H1 (cell line): ENCODE results near the gene NELL2. TPM values are rescaled to one million over a fixed set of nuclear protein-coding genes. Genes with fewer than 3 reads are reported as not detected.
"Not testable (repeated sequence)": the region's sequence is repeated elsewhere in the genome, so short reads cannot be mapped to it uniquely, and the experiment has no call there.

Experiments
- CTCF ChIA-PET: fragments of 300-600 bp; sonication (Branson Sonifier 250); formaldehyde crosslinking; loops from one replicate; lab custom pipeline; 2021; ENCODE audit not compliant: partially characterized antibody; lab: Charles Lee
- POLR2A ChIA-PET: fragments of 300-600 bp; sonication (Branson Sonifier 250); formaldehyde crosslinking; loops from one replicate; lab custom pipeline; 2021; ENCODE audit warnings: inconsistent platforms; ENCODE audit not compliant: partially characterized antibody; lab: Charles Lee
- DNase-seq, 2 experiments: peaks; one replicate each; pipeline versions ENCODE4 v3.0.0 to v3.0.0-alpha.2; 2010 to 2022; ENCODE audit warnings: low spot score in 2 of 2, low read depth in 1 of 2, mixed read lengths in 1 of 2
- FAIRE-seq: peaks from 2 replicates; lab custom pipeline; 2011; peaks lifted over from hg19 to GRCh38; lab: Jason Lieb, UNC
- H2AFZ ChIP-seq: 2 replicates; pipeline ENCODE4 v1.8.1; 2012; ENCODE audit warnings: low read length, inconsistent platforms
- H2AK5ac ChIP-seq: 2 replicates; pipeline ENCODE4 v1.6.1; 2013; ENCODE audit warnings: low read depth, low read length
- H2BK120ac ChIP-seq: replicated peaks from 2 replicates; pipeline ENCODE3; 2013; ENCODE audit warnings: low read depth, low read length, inconsistent platforms
- H2BK12ac ChIP-seq: 2 replicates; pipeline ENCODE4 v1.6.1; 2013; ENCODE audit warnings: low read depth, low read length
- H2BK15ac ChIP-seq: 2 replicates; pipeline ENCODE4 v1.6.1; 2013; ENCODE audit warnings: low read length
- H2BK20ac ChIP-seq: 2 replicates; pipeline ENCODE4 v1.6.1; 2013; ENCODE audit warnings: low read length
- H2BK5ac ChIP-seq: 2 replicates; pipeline ENCODE4 v1.6.1; 2013; ENCODE audit warnings: low read depth, low read length
- H3K14ac ChIP-seq: 2 replicates; pipeline ENCODE4 v1.6.1; 2013; ENCODE audit warnings: inconsistent platforms; ENCODE audit not compliant: insufficient read length
- H3K18ac ChIP-seq: 2 replicates; pipeline ENCODE4 v1.6.1; 2013; ENCODE audit warnings: low read length; ENCODE audit errors: extremely low read depth
- H3K23ac ChIP-seq: 2 replicates; pipeline ENCODE4 v1.6.1; 2013; ENCODE audit warnings: inconsistent platforms; ENCODE audit not compliant: insufficient read length
- H3K23me2 ChIP-seq: 2 replicates; pipeline ENCODE4 v1.6.1; 2013; ENCODE audit warnings: low read depth, low read length
- H3K27ac ChIP-seq: 2 replicates; pipeline ENCODE4 v1.6.1; 2011; ENCODE audit warnings: low read depth, low read length, inconsistent platforms
- H3K27me3 ChIP-seq, 4 experiments: replicated peaks in 1 of 4; 1 replicate in 1 of 4; 2 replicates in 3 of 4; pipeline versions ENCODE4 v1.6.1 to v1.8.1; 2011 to 2013; ENCODE audit warnings: low read length in 3 of 4, mild to moderate bottlenecking in 3 of 4, inconsistent platforms in 2 of 4, mixed read lengths in 2 of 4, moderate library complexity in 1 of 4; ENCODE audit not compliant: control insufficient read depth in 3 of 4, insufficient read depth in 3 of 4; ENCODE audit errors: extremely low read depth in 1 of 4
- H3K36me3 ChIP-seq, 4 experiments: 2 replicates each; pipeline versions ENCODE4 v1.6.1 to v1.8.1; 2011 to 2013; ENCODE audit warnings: mild to moderate bottlenecking in 4 of 4, low read length in 3 of 4, moderate library complexity in 2 of 4, control low read depth in 1 of 4, inconsistent platforms in 1 of 4; ENCODE audit not compliant: insufficient read depth in 4 of 4, control insufficient read depth in 2 of 4
- H3K4ac ChIP-seq: replicated peaks from 2 replicates; pipeline ENCODE3; 2013; ENCODE audit warnings: low read length, low read depth, mixed read lengths, inconsistent platforms; ENCODE audit not compliant: insufficient read length
- H3K4me1 ChIP-seq, 4 experiments: replicated peaks in 1 of 4; 1 replicate in 1 of 4; 2 replicates in 3 of 4; pipeline versions ENCODE4 v1.6.1 to v1.8.1; 2011 to 2013; ENCODE audit warnings: low read length in 3 of 4, inconsistent platforms in 2 of 4, mixed read lengths in 1 of 4; ENCODE audit not compliant: insufficient read depth in 4 of 4, control insufficient read depth in 3 of 4
- H3K4me2 ChIP-seq, 2 experiments: 2 replicates each; pipeline versions ENCODE4 v1.6.1 to v1.8.1; 2011 to 2013; ENCODE audit warnings: low read depth in 2 of 2, low read length in 2 of 2, control low read depth in 1 of 2, inconsistent platforms in 1 of 2, mild to moderate bottlenecking in 1 of 2; ENCODE audit not compliant: insufficient read depth in 1 of 2
- H3K4me3 ChIP-seq, 4 experiments: fragments of 200-600, 300-600 bp in 1 of 4; sonication (generic), shearing (Covaris generic), sonication (Bioruptor Twin) in 1 of 4; 2 replicates each; pipeline versions ENCODE4 v1.5.1 to v1.8.1; 2011 to 2016; ENCODE audit warnings: low read length in 4 of 4, low read depth in 3 of 4, control low read depth in 2 of 4, inconsistent platforms in 2 of 4, mild to moderate bottlenecking in 2 of 4, mixed read lengths in 1 of 4, moderate library complexity in 1 of 4; ENCODE audit not compliant: insufficient read depth in 2 of 4; ENCODE audit errors: extremely low read depth in 1 of 4
- H3K56ac ChIP-seq: replicated peaks from 2 replicates; pipeline ENCODE3; 2013; ENCODE audit warnings: low read depth, mild to moderate bottlenecking, mixed read lengths, low read length, inconsistent platforms; ENCODE audit not compliant: insufficient read length
- H3K79me1 ChIP-seq: 2 replicates; pipeline ENCODE4 v1.6.1; 2013; ENCODE audit warnings: low read depth, low read length, control low read depth
- H3K79me2 ChIP-seq, 2 experiments: 2 replicates each; pipeline versions ENCODE4 v1.6.1 to v1.8.1; 2012 to 2013; ENCODE audit warnings: low read length in 2 of 2, mild to moderate bottlenecking in 2 of 2, inconsistent platforms in 1 of 2; ENCODE audit not compliant: insufficient read depth in 2 of 2, control insufficient read depth in 1 of 2
- H3K9ac ChIP-seq, 4 experiments: replicated peaks in 1 of 4; 1 replicate in 1 of 4; 2 replicates in 3 of 4; pipeline versions ENCODE4 v1.6.1 to v1.8.1; 2011 to 2013; ENCODE audit warnings: low read depth in 3 of 4, low read length in 3 of 4, control low read depth in 2 of 4, mild to moderate bottlenecking in 2 of 4, moderate library complexity in 2 of 4, inconsistent platforms in 1 of 4; ENCODE audit errors: extremely low read depth in 1 of 4
- H3K9me3 ChIP-seq, 2 experiments: 2 replicates each; pipeline versions ENCODE4 v1.6.1 to v1.8.1; 2012 to 2013; ENCODE audit warnings: mild to moderate bottlenecking in 2 of 2, moderate library complexity in 2 of 2, control low read depth in 1 of 2, inconsistent platforms in 1 of 2, low read depth in 1 of 2, low read length in 1 of 2, mixed read lengths in 1 of 2; ENCODE audit not compliant: insufficient read depth in 2 of 2
- H4K20me1 ChIP-seq, 2 experiments: replicated peaks in 1 of 2; 2 replicates each; pipeline versions ENCODE3 to v1.8.1; 2011 to 2013; ENCODE audit warnings: inconsistent platforms in 2 of 2, low read length in 2 of 2, mild to moderate bottlenecking in 1 of 2; ENCODE audit not compliant: insufficient read depth in 2 of 2, control insufficient read depth in 1 of 2
- H4K5ac ChIP-seq: 2 replicates; pipeline ENCODE4 v1.6.1; 2013; ENCODE audit warnings: low read length, low read depth, mixed read lengths, inconsistent platforms; ENCODE audit not compliant: insufficient read length
- H4K8ac ChIP-seq: 2 replicates; pipeline ENCODE4 v1.8.0; 2013; ENCODE audit warnings: mild to moderate bottlenecking, moderate library complexity, low read length, inconsistent platforms; ENCODE audit not compliant: insufficient read depth; ENCODE audit errors: extremely low read depth
- H4K91ac ChIP-seq: replicated peaks from 2 replicates; pipeline ENCODE3; 2013; ENCODE audit warnings: low read length, mixed read lengths, inconsistent platforms; ENCODE audit not compliant: insufficient read length
- BCL11A ChIP-seq, 2 experiments: IDR thresholded peaks; one replicate each; pipeline ENCODE4 v1.6.1; 2011; ENCODE audit warnings: low read depth in 2 of 2, low read length in 2 of 2, mild to moderate bottlenecking in 2 of 2
- CHD1 ChIP-seq: IDR thresholded peaks from 2 replicates; pipeline ENCODE4 v1.6.1; 2012; ENCODE audit warnings: low read depth, low read length, improper control_type of control experiment
- WGBS, 2 experiments: shearing (Covaris generic) in 1 of 2; methylation state at CpG; one replicate each; pipeline versions ENCODE4 v1.1.6 to v1.1.7; 2013 to 2015; ENCODE audit warnings: low lambda C conversion rate in 2 of 2, mixed read lengths in 2 of 2, inconsistent platforms in 1 of 2, low coverage in 1 of 2, missing lambda C conversion rate in 1 of 2; ENCODE audit not compliant: insufficient replicate concordance in 2 of 2, insufficient coverage in 1 of 2, insufficient read length in 1 of 2; ENCODE audit errors: extremely low coverage in 1 of 2, missing lambda C conversion rate in 1 of 2; 5-methylcytosine and 5-hydroxymethylcytosine counted together
- polyA plus RNA-seq, 7 experiments: library from polyadenylated mRNA; depleted of rRNA in 3 of 7; stranded (reverse) in 5 of 7; unstranded in 2 of 7; fragments of >200 nt in 5 of 7; fragments of 200-250 nt in 2 of 7; gene quantifications; 1 replicate in 5 of 7; 2 replicates in 1 of 7; 4 replicates in 1 of 7; pipeline versions ENCODE4 v1.2.1 to v1.2.3, GENCODE V29; 2011 to 2013; ENCODE audit warnings: missing spikeins in 2 of 7, mixed read lengths in 2 of 7
- total RNA-seq: library from RNA; stranded (reverse); fragmentation: NEBNext Ultra II Directional; extraction: Animal tissue kit (Norgen Biotek cat#: 25700); gene quantifications from 2 replicates; pipeline ENCODE4 v1.2.1, GENCODE V29; 2021

NELL2 gene
- total and polyA plus RNA-seq, 2 of the 8 experiments (the other 6 are each of a cell fraction or from before 2014, with no cell fraction given), result 54.2 to 56.8 TPM

DNA sequence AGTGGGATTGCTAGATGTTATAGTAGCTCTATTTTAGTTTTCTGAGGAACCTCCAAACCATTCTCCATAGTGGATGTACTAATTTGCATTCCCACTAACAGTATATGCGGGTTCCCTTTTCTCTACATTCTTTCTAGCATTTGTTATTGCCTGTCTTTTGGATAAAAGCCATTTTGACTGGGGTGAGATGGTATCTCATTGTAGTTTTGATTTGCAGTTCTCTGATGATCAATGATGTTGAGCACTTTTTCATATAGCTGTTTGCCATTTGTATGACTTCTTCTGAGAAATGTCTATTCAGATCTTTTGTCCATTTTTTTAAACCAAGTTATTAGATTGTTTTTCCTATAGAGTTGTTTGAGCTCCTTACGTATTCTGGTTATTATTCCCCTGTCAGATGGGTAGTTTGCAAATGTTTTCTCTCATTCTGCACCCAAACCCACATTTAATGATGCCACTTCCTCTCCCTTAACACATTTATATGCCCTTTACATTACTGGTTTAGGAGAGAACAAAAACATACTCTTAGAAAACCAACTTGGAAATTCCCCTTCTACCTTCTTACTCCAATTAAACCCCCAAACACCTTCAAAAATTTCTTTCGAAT, 48.2 kb downstream of the NELL2 start (continued):
- TF ChIP-seq BCL11A (IDR thresholded peaks at IDR 0.05; ENCODE audit: low read depth in 2 of 2, low read length in 2 of 2) (no peak), CHD1 (no peak)

DNA sequence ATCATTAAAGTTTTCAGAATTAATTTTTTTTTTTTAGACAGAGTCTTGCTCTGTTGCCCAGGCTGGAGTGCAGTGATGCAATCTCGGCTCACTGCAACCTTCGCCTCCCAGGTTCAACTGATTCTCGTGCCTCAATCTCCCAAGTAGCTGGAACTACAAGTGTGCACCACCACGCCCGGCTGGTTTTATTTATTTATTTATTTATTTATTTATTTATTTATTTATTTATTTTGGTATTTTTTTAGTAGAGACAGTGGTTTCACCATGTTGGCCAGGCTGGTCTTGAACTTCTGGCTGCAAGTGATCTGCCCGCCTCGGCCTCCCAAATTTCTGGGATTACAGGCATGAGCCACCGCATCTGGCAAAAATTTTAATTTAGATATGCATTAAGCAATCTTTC, 54.4 kb downstream of the NELL2 start:
- not testable (repeated sequence) for H3K4me2 ChIP-seq

More for the DNA sequence above, 54.4 kb downstream of the NELL2 start:
- H3K4me3 ChIP-seq, H3K27me3 ChIP-seq, H2BK20ac ChIP-seq, H3K36me3 ChIP-seq, H3K56ac ChIP-seq, POLR2A ChIA-PET, H3K4me1 ChIP-seq, H3K23me2 ChIP-seq, H2BK12ac ChIP-seq, H3K9me3 ChIP-seq, H3K9ac ChIP-seq, DNase-seq, H2BK5ac ChIP-seq, H2AK5ac ChIP-seq, H4K20me1 ChIP-seq, H2AFZ ChIP-seq, H4K5ac ChIP-seq, H3K27ac ChIP-seq, H3K79me1 ChIP-seq, H3K14ac ChIP-seq, H4K91ac ChIP-seq, H2BK120ac ChIP-seq, H4K8ac ChIP-seq, H2BK15ac ChIP-seq, H3K4ac ChIP-seq, FAIRE-seq, H3K79me2 ChIP-seq, H3K23ac ChIP-seq, H3K18ac ChIP-seq: not testable (repeated sequence)
- CTCF ChIA-PET, result interaction anchor here (1.1 kb wide), 1 partner anchor 9 kb away, joined by 4 read pairs; no protein-coding TSS in a partner anchor
- WGBS, 2 experiments, result 82% methylated on average over 8 of the region's 8 CpGs; no CpG with 5 or more reads in 1 of the 2 experiments
